KMS-11 (cell line): ENCODE results near the gene TNIP1.

ENCODE experiments used
- H2AFZ ChIP-seq: fragments of 200-600 bp; sonication (generic); 2 replicates; pipeline ENCODE4 v1.6.1; 2016; ENCODE audit warnings: antibody characterized with exemption, mixed run types, low read depth
- H3K27ac ChIP-seq: fragments of 200-600 bp; sonication (generic); 2 replicates; pipeline ENCODE4 v1.6.1; 2016; ENCODE audit warnings: mild to moderate bottlenecking, mixed run types
- H3K27me3 ChIP-seq: fragments of 200-600 bp; sonication (generic); 2 replicates; pipeline ENCODE4 v1.6.1; 2017; ENCODE audit warnings: mild to moderate bottlenecking, low read depth, mixed run types, moderate library complexity; ENCODE audit not compliant: insufficient read depth
- H3K36me3 ChIP-seq: fragments of 200-600 bp; sonication (generic); 2 replicates; pipeline ENCODE4 v1.6.1; 2017; ENCODE audit warnings: mild to moderate bottlenecking, mixed run types; ENCODE audit not compliant: insufficient read depth
- H3K4me1 ChIP-seq: fragments of 200-600 bp; sonication (generic); 2 replicates; pipeline ENCODE4 v1.6.1; 2016; ENCODE audit warnings: mild to moderate bottlenecking, low read depth, mixed run types; ENCODE audit not compliant: poor library complexity, severe bottlenecking
- H3K4me2 ChIP-seq: fragments of 200-600 bp; sonication (generic); 2 replicates; pipeline ENCODE4 v1.7.0; 2016; ENCODE audit warnings: mild to moderate bottlenecking, mixed run types
- H3K4me3 ChIP-seq: fragments of 200-600 bp; sonication (generic); IDR thresholded peaks from 2 replicates; pipeline ENCODE4 v1.6.1; 2017; ENCODE audit warnings: low read depth, low read length, mixed read lengths; ENCODE audit not compliant: insufficient read depth
- H3K79me2 ChIP-seq: fragments of 200-600 bp; sonication (generic); 2 replicates; pipeline ENCODE4 v1.6.1; 2016; ENCODE audit warnings: low read depth, mixed run types; ENCODE audit not compliant: insufficient read depth
- H3K9ac ChIP-seq: fragments of 200-600 bp; sonication (generic); 2 replicates; pipeline ENCODE4 v1.6.1; 2016; ENCODE audit warnings: mild to moderate bottlenecking, mixed run types
- H4K20me1 ChIP-seq: fragments of 200-600 bp; sonication (generic); 2 replicates; pipeline ENCODE4 v1.6.1; 2016; ENCODE audit warnings: mild to moderate bottlenecking, mixed run types; ENCODE audit not compliant: insufficient read depth
- CTCF ChIP-seq: fragments of 200-600 bp; sonication (generic); conservative IDR thresholded peaks from 2 replicates; pipeline ENCODE4 v1.6.1; 2017; ENCODE audit warnings: low read depth, mild to moderate bottlenecking, antibody characterized with exemption, low read length, moderate library complexity, mixed read lengths

TNIP1 gene

GRCh38 chr5:151086905-151087360 lies 6.1 kb upstream of the TNIP1 start:
- no peak for TF ChIP-seq CTCF
- no peaks in the 10 kb centered on the region for H4K20me1 ChIP-seq
- peak overlapping the region; percentile 81; the same call in 1 of the 2 replicates for H3K27ac ChIP-seq
- H3K4me1 ChIP-seq = peaks cover 52% of the 10 kb centered on the region
- H3K27me3 ChIP-seq = no peaks in the 10 kb centered on the region
- H3K4me2 ChIP-seq = peak overlapping the region; percentile 81
- no peaks in the 10 kb centered on the region for H3K36me3 ChIP-seq
- no peak overlapping the region for H3K4me3 ChIP-seq
- peak overlapping the region; percentile 39; the same call in 1 of the 2 replicates for H3K9ac ChIP-seq
- peaks cover 6% of the 10 kb centered on the region; the same call in 1 of the 2 replicates for H3K79me2 ChIP-seq
- H2AFZ ChIP-seq = peak overlapping the region; percentile 41; the same call in 1 of the 2 replicates

GRCh38 chr5:151086192-151086869 lies 5.5 kb upstream of the TNIP1 start:
- H3K9ac ChIP-seq = peak overlapping the region; percentile 39; the same call in 1 of the 2 replicates
- no peak overlapping the region for H2AFZ ChIP-seq
- H3K27me3 ChIP-seq = no peaks in the 10 kb centered on the region
- H3K4me2 ChIP-seq = peak overlapping the region; percentile 81
- peaks cover 57% of the 10 kb centered on the region for H3K4me1 ChIP-seq
- H3K36me3 ChIP-seq = no peaks in the 10 kb centered on the region
- peaks cover 12% of the 10 kb centered on the region; the same call in 1 of the 2 replicates for H3K79me2 ChIP-seq
- no peaks in the 10 kb centered on the region for H4K20me1 ChIP-seq
- H3K4me3 ChIP-seq = no peak overlapping the region
- peak overlapping the region; percentile 81; the same call in 1 of the 2 replicates for H3K27ac ChIP-seq
- TF ChIP-seq CTCF = no peak

GRCh38 chr5:151085517-151086041 lies 4.7 kb upstream of the TNIP1 start:
- Histone ChIP-seq H4K20me1 (no peaks in the 10 kb centered on the region), H3K27me3 (no peaks in the 10 kb centered on the region), H3K79me2 (peaks cover 16% of the 10 kb centered on the region; the same call in 1 of the 2 replicates), H3K4me3 (no peak overlapping the region), H3K9ac (peak overlapping the region; percentile 39; the same call in 1 of the 2 replicates), H2AFZ (no peak overlapping the region; the same call in 1 of the 2 replicates), H3K4me2 (peak overlapping the region; percentile 81), H3K4me1 (peaks cover 57% of the 10 kb centered on the region), H3K27ac (peak overlapping the region; percentile 81), H3K36me3 (no peaks in the 10 kb centered on the region)
- no peak for TF ChIP-seq CTCF

- H3K27me3 ChIP-seq = no peaks in the 10 kb centered on the region
- peaks cover 25% of the 10 kb centered on the region for H3K79me2 ChIP-seq
- peaks cover 62% of the 10 kb centered on the region for H3K4me1 ChIP-seq
- H3K4me3 ChIP-seq = no peak overlapping the region
- no peaks in the 10 kb centered on the region for H4K20me1 ChIP-seq
- peak overlapping the region; percentile 81 for H3K4me2 ChIP-seq
- no peak for TF ChIP-seq CTCF
- H2AFZ ChIP-seq = no peak overlapping the region
- peak overlapping the region; percentile 32; the same call in 1 of the 2 replicates for H3K9ac ChIP-seq
- H3K27ac ChIP-seq = peak overlapping the region; percentile 81
- no peaks in the 10 kb centered on the region for H3K36me3 ChIP-seq
Observed at GRCh38 chr5:151084363-151084762, 3.5 kb upstream of the TNIP1 start.
